ENCODE results near the gene N4BP2. TPM values are rescaled to one million over a fixed set of nuclear protein-coding genes. Genes with fewer than 3 reads are reported as not detected.

Gene N4BP2
- total RNA-seq, 4 donors from 2014 or later: 5.5 to 9.7 (median 7.7) TPM

DNA sequence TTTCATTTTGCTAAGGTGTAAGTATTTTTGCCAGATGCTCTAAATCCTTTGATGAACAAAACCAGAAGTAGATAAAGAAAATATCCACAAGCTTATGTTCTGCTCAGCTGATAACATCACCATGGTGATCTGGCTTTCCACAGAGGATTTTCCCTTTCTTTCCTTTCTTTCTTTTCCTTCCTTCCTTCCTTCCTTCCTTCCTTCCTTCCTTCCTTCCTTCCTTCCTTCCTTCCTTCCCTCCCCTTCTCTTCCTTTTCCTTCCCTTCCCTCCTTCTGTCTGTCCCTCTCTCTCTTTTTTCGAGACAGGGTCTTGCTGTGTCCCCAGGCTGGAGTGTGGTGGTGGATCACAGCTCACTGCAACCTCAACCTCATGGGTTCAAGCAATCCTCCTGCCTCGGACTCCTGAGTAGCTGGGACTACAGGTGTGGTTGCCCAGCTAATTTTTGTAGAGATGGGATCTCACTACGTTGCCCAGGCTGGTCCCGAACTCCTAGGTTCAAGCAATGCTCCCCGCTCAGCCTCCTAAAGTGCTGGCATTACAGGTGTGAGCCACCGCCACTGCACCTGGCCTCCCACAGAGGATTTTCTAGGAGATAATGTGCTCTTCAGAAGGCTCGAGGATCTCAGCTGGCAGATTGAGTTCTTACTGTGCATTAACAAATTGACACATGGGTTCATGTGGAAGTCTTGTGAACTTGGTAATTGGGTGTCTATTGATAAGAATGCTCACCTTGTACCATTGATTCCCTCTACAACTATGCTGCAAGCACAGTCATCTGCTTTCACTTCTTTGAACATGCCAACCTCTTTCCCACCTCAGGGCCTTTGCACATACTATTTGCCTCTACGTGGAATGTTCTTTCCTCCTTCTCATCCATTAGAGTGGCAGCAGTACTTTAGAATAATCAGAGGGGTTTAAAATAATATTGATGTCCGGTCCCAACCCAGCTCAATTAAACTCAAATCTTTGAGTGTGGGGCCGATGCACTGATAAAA lies 138.8 kb downstream of the N4BP2 start:
- WGBS: 95% methylated on average over 10 of the region's 10 CpGs
- Histone ChIP-seq H3K4me1 (no peaks in the 10 kb centered on the region), H3K9me3 (no peaks in the 10 kb centered on the region), H3K4me3 (no peak overlapping the region), H3K36me3 (no peaks in the 10 kb centered on the region), H3K27ac (replicated peaks in 1 of 4) (no peak overlapping the region), H3K27me3 (peaks cover 0 to 8% (median 0%) of the 10 kb centered on the region in 4 donors)
- intact Hi-C loops (cut with DNase I): no loop called here
- no peak for DNase-seq (ENCODE audit: extremely low spot score)
- TF ChIP-seq POLR2A (IDR thresholded peaks at IDR 0.05; ENCODE audit: low read depth) (no peak), POLR2AphosphoS5 (IDR thresholded peaks at IDR 0.05) (no peak), EP300 (IDR thresholded peaks at IDR 0.05) (no peak)
- TF ChIP-seq, protein P1, sequence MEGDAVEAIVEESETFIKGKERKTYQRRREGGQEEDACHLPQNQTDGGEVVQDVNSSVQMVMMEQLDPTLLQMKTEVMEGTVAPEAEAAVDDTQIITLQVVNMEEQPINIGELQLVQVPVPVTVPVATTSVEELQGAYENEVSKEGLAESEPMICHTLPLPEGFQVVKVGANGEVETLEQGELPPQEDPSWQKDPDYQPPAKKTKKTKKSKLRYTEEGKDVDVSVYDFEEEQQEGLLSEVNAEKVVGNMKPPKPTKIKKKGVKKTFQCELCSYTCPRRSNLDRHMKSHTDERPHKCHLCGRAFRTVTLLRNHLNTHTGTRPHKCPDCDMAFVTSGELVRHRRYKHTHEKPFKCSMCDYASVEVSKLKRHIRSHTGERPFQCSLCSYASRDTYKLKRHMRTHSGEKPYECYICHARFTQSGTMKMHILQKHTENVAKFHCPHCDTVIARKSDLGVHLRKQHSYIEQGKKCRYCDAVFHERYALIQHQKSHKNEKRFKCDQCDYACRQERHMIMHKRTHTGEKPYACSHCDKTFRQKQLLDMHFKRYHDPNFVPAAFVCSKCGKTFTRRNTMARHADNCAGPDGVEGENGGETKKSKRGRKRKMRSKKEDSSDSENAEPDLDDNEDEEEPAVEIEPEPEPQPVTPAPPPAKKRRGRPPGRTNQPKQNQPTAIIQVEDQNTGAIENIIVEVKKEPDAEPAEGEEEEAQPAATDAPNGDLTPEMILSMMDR (IDR thresholded peaks at IDR 0.05): no peak

DNA sequence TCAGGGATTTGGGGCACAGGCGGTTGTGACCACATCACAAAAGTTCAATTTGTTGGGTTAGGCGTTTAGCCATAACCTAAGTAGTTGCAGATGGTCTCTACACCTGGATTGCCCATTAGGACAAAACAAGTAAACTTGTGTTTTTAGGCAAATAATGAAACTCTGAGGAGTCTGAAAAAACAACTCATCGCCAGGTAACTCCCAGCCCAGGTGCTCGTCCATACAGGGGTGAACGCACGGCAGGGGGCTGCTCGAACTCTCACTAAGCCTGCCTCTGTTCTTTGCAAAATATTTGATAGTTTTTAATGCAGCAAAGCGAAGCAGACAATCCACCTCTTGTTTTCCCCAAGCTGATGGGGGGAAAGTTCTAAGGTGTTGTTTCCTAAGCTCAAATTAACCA lies 139.6 kb downstream of the N4BP2 start:
- WGBS: 88% methylated on average over 8 of the region's 8 CpGs
- TF ChIP-seq POLR2A (IDR thresholded peaks at IDR 0.05; ENCODE audit: low read depth): no peak
- TF ChIP-seq, protein P1 (IDR thresholded peaks at IDR 0.05): no peak
- TF ChIP-seq POLR2AphosphoS5 (IDR thresholded peaks at IDR 0.05): no peak
- TF ChIP-seq EP300 (IDR thresholded peaks at IDR 0.05): no peak
- Histone ChIP-seq H3K36me3 (no peaks in the 10 kb centered on the region), H3K4me1 (no peaks in the 10 kb centered on the region), H3K4me3 (no peak overlapping the region), H3K27ac (replicated peaks in 1 of 4) (no peak overlapping the region), H3K9me3 (no peaks in the 10 kb centered on the region), H3K27me3 (peaks cover 0 to 8% (median 0%) of the 10 kb centered on the region in 4 donors)
- no peak for DNase-seq (ENCODE audit: extremely low spot score)
- intact Hi-C loops (cut with DNase I): no loop called here

DNA sequence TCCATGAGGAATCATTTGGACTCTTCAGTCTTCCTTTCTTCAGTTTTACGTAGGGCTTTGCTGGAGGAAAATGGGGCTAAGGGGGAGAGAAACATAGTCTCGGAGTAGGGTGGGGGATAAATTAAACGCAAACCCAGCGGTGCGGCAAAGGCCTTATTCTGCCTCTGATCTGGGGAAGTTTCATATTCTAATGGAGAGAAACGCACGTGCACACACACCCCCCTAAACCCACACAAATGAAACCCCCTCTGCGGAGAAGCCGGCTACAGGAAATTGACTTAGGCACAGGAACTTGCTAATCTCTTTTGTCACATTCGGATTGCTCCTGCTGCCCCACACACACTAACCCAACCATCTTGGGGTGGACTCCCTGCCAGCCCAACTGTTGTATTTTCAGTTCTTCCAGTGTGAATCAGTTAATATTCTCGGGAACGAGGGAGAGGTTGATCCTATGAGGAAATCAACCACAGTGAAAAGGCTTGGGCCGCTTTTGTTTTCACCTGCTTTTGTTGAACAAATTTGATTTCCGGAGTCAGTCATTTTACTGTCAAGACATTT lies 140.2 kb downstream of the N4BP2 start, which contains the start of gene RHOH:
Gene RHOH, plus strand, starts transcription at position 308 of the 558 bp plus-strand sequence. CDS start 46,356 bp downstream, outside the sequence.
- 52% methylated on average over 14 of the region's 14 CpGs for WGBS
- peak within 1 kb of the TSS in 3 of 4 donors; percentile 8 to 37 (median 25) for H3K4me3 ChIP-seq
- H3K27ac ChIP-seq (replicated peaks in 1 of 4): no peak within 1 kb of the TSS

DNA sequence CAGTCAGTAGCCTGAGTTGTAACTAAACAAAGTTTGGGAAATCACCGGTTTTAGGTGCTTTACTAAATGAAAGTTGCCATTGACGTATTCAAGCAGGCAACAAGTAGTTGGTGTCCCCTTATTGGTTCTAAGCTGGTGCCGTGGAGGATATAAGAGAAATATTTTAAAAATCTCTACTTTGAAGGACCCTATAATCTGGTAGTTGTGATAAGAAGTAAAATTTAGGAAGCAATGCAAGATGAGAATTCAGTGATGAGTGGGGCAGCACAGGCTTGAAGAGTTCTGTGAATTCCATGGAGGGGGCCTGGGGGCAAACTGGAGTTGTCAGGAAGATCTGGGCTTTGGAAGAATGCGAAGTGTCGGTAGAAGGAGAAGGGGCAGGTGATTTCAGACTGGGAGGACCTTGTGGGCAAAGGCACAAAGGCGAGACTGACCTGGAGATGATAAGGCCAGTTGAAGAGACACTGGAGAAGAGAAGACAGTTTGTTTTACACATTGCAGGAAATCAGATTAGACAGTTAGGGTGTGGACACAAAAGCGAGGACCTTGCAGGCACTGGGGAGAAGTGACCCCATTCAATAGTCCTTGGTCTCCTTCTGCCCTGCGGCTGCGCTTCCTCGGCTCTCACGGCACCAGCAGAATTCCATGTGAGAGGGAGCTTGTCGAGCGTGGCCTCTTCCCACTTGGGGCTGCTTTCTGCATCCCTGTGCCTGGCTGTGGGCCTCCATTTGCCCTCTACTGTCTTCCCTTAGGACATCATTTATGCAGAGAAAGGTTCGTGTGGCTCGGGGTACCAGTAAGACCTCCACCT lies 141.4 kb downstream of the N4BP2 start:
- WGBS: 83% methylated on average over 15 of the region's 15 CpGs

More for the DNA sequence above, 140.2 kb downstream of the N4BP2 start, which contains the start of gene RHOH:
- H3K4me1 ChIP-seq: no peaks in the 10 kb centered on the region
- intact Hi-C loops (cut with DNase I): no loop called here
- H3K9me3 ChIP-seq: no peaks in the 10 kb centered on the region
- peaks cover 0 to 8% (median 0%) of the 10 kb centered on the region in 4 donors for H3K27me3 ChIP-seq
- TF ChIP-seq EP300 (IDR thresholded peaks at IDR 0.05) (no peak), POLR2AphosphoS5 (IDR thresholded peaks at IDR 0.05) (peak in 1 of 2 donors; percentile 22), POLR2A (IDR thresholded peaks at IDR 0.05; ENCODE audit: low read depth) (peak; percentile 21)
- TF ChIP-seq, protein P1 (IDR thresholded peaks at IDR 0.05): no peak
- DNase-seq (ENCODE audit: extremely low spot score): no peak
- no peaks in the 10 kb centered on the region for H3K36me3 ChIP-seq

More for the DNA sequence above, 141.4 kb downstream of the N4BP2 start:
- intact Hi-C loops (cut with DNase I): no loop called here
- peaks cover 0 to 8% (median 0%) of the 10 kb centered on the region in 4 donors for H3K27me3 ChIP-seq
- no peaks in the 10 kb centered on the region for H3K4me1 ChIP-seq
- TF ChIP-seq EP300 (IDR thresholded peaks at IDR 0.05) (no peak), POLR2A (IDR thresholded peaks at IDR 0.05; ENCODE audit: low read depth) (no peak), POLR2AphosphoS5 (IDR thresholded peaks at IDR 0.05) (no peak)
- TF ChIP-seq, protein P1 (IDR thresholded peaks at IDR 0.05): no peak
- DNase-seq (ENCODE audit: extremely low spot score): no peak
- no peaks in the 10 kb centered on the region for H3K36me3 ChIP-seq
- H3K27ac ChIP-seq (replicated peaks in 1 of 4): peak overlapping the region in 1 of 4 donors; percentile 14
- no peaks in the 10 kb centered on the region for H3K9me3 ChIP-seq
- peak overlapping the region in 3 of 4 donors; percentile 18 to 37 (median 20) for H3K4me3 ChIP-seq

Data from esophagus muscularis mucosa (tissue), 4 donors.